ENCODE measurements around the gene USH2A. TPM values are rescaled to one million over a fixed set of nuclear protein-coding genes. Genes with fewer than 3 reads are reported as not detected.

Gene USH2A
- total RNA-seq, 1 donor from 2014 or later = 0.02 TPM

GRCh38 chr1:216090556-216090955, 332.7 kb downstream of the USH2A start:
- no peaks in the 10 kb centered on the region for H4K20me1 ChIP-seq (ENCODE audit: insufficient read depth, low read length)
- no peak for FAIRE-seq
- no peak overlapping the region for H3K9ac ChIP-seq (ENCODE audit: low read length)
- no peaks in the 10 kb centered on the region for H3K27me3 ChIP-seq (ENCODE audit: insufficient read depth, low read length)
- no peaks in the 10 kb centered on the region for H3K4me1 ChIP-seq (ENCODE audit: insufficient read depth, low read length)
- H3K79me2 ChIP-seq (ENCODE audit: insufficient read depth, low read length) = no peaks in the 10 kb centered on the region
- H3K36me3 ChIP-seq (ENCODE audit: insufficient read depth, low read length) = no peaks in the 10 kb centered on the region
- H3K36me3 Mint-ChIP-seq (ENCODE audit: low read depth, unreplicated experiment) = no peaks in the 10 kb centered on the region
- no peak overlapping the region for H2AFZ ChIP-seq (ENCODE audit: low read depth, low read length)
- TF ChIP-seq CTCF (IDR thresholded peaks at IDR 0.05; ENCODE audit: insufficient read depth, low read depth, low read length) (no peak), EZH2 (IDR thresholded peaks at IDR 0.05; ENCODE audit: insufficient read depth, low read length) (no peak)
- H3K9me3 Mint-ChIP-seq (ENCODE audit: unreplicated experiment) = no peaks in the 10 kb centered on the region
- H3K4me3 ChIP-seq (ENCODE audit: insufficient read depth, low read depth, low read length) = no peak overlapping the region
- no peak overlapping the region for H3K4me3 Mint-ChIP-seq (ENCODE audit: unreplicated experiment)
- H3K27ac ChIP-seq (ENCODE audit: low read depth, low read length) = no peak overlapping the region
- no peak for DNase-seq (ENCODE audit: low read depth)
- H3K4me1 Mint-ChIP-seq (ENCODE audit: low read depth, unreplicated experiment) = no peaks in the 10 kb centered on the region
- no peak overlapping the region for H3K27ac Mint-ChIP-seq (ENCODE audit: unreplicated experiment)
- no peak overlapping the region for H3K4me2 ChIP-seq (ENCODE audit: low read length)
- H3K9me3 ChIP-seq (ENCODE audit: insufficient read depth, low read depth, low read length) = no peaks in the 10 kb centered on the region
- H3K27me3 Mint-ChIP-seq (ENCODE audit: low read depth, unreplicated experiment) = no peaks in the 10 kb centered on the region

- no peak for FAIRE-seq
- no peaks in the 10 kb centered on the region for H4K20me1 ChIP-seq (ENCODE audit: insufficient read depth, low read length)
- no peaks in the 10 kb centered on the region for H3K36me3 ChIP-seq (ENCODE audit: insufficient read depth, low read length)
- no peak for DNase-seq (ENCODE audit: low read depth)
- no peak overlapping the region for H3K4me3 ChIP-seq (ENCODE audit: insufficient read depth, low read depth, low read length)
- no peaks in the 10 kb centered on the region for H3K79me2 ChIP-seq (ENCODE audit: insufficient read depth, low read length)
- no peak overlapping the region for H2AFZ ChIP-seq (ENCODE audit: low read depth, low read length)
- no peak overlapping the region for H3K4me2 ChIP-seq (ENCODE audit: low read length)
- no peaks in the 10 kb centered on the region for H3K9me3 Mint-ChIP-seq (ENCODE audit: unreplicated experiment)
- H3K9me3 ChIP-seq (ENCODE audit: insufficient read depth, low read depth, low read length) = no peaks in the 10 kb centered on the region
- H3K9ac ChIP-seq (ENCODE audit: low read length) = no peak overlapping the region
- H3K4me1 ChIP-seq (ENCODE audit: insufficient read depth, low read length) = no peaks in the 10 kb centered on the region
- no peaks in the 10 kb centered on the region for H3K4me1 Mint-ChIP-seq (ENCODE audit: low read depth, unreplicated experiment)
- no peaks in the 10 kb centered on the region for H3K27me3 Mint-ChIP-seq (ENCODE audit: low read depth, unreplicated experiment)
- H3K27ac ChIP-seq (ENCODE audit: low read depth, low read length) = no peak overlapping the region
- H3K27me3 ChIP-seq (ENCODE audit: insufficient read depth, low read length) = no peaks in the 10 kb centered on the region
- no peak overlapping the region for H3K27ac Mint-ChIP-seq (ENCODE audit: unreplicated experiment)
- no peak for TF ChIP-seq EZH2 (IDR thresholded peaks at IDR 0.05; ENCODE audit: insufficient read depth, low read length)
- no peak overlapping the region for H3K4me3 Mint-ChIP-seq (ENCODE audit: unreplicated experiment)
- no peaks in the 10 kb centered on the region for H3K36me3 Mint-ChIP-seq (ENCODE audit: low read depth, unreplicated experiment)
Measured at GRCh38 chr1:216086678-216087077, 336.6 kb downstream of the USH2A start.

- Histone ChIP-seq H3K79me2 (ENCODE audit: insufficient read depth, low read length) (no peaks in the 10 kb centered on the region), H4K20me1 (ENCODE audit: insufficient read depth, low read length) (no peaks in the 10 kb centered on the region), H3K27ac (ENCODE audit: low read depth, low read length) (no peak overlapping the region), H3K9ac (ENCODE audit: low read length) (no peak overlapping the region), H3K4me2 (ENCODE audit: low read length) (no peak overlapping the region), H3K27me3 (ENCODE audit: insufficient read depth, low read length) (no peaks in the 10 kb centered on the region), H3K4me1 (ENCODE audit: insufficient read depth, low read length) (no peaks in the 10 kb centered on the region), H3K9me3 (ENCODE audit: insufficient read depth, low read depth, low read length) (no peaks in the 10 kb centered on the region), H3K4me3 (ENCODE audit: insufficient read depth, low read depth, low read length) (no peak overlapping the region), H3K36me3 (ENCODE audit: insufficient read depth, low read length) (no peaks in the 10 kb centered on the region), H2AFZ (ENCODE audit: low read depth, low read length) (no peak overlapping the region)
- Mint-ChIP-seq H3K27me3 (ENCODE audit: low read depth, unreplicated experiment) (no peaks in the 10 kb centered on the region), H3K27ac (ENCODE audit: unreplicated experiment) (no peak overlapping the region), H3K9me3 (ENCODE audit: unreplicated experiment) (no peaks in the 10 kb centered on the region), H3K36me3 (ENCODE audit: low read depth, unreplicated experiment) (no peaks in the 10 kb centered on the region), H3K4me3 (ENCODE audit: unreplicated experiment) (no peak overlapping the region), H3K4me1 (ENCODE audit: low read depth, unreplicated experiment) (peaks cover 25% of the 10 kb centered on the region)
- no peak for TF ChIP-seq CTCF (IDR thresholded peaks at IDR 0.05; ENCODE audit: insufficient read depth, low read depth, low read length)
- no peak for TF ChIP-seq EZH2 (IDR thresholded peaks at IDR 0.05; ENCODE audit: insufficient read depth, low read length)
- DNase-seq (ENCODE audit: low read depth) = no peak
- no peak for FAIRE-seq
Measured at GRCh38 chr1:216081445-216081844, 341.8 kb downstream of the USH2A start.
